Activated CD4-positive, alpha-beta memory T cell treated with anti-CD3 and anti-CD28 coated beads, Interleukin-2, amount 10 ng/mL, durations not matched to agents 7 days and 5 days (primary cell): Measurements from ENCODE around the gene ZC3H7A. TPM values are rescaled to one million over a fixed set of nuclear protein-coding genes. Genes with fewer than 3 reads are reported as not detected.
"Not testable (repeated sequence)": the region's sequence is repeated elsewhere in the genome, so short reads cannot be mapped to it uniquely, and the experiment has no call there.

ENCODE experiments used
- CTCF ChIA-PET: fragments of 350-600 bp; sonication (Branson Sonifier 250); formaldehyde crosslinking; loops from one replicate; lab custom pipeline; 2021; ENCODE audit warnings: antibody characterized with exemption, inconsistent platforms; lab: Charles Lee
- POLR2A ChIA-PET: fragments of 350-600 bp; sonication (Branson Sonifier 250); formaldehyde crosslinking; loops from one replicate; lab custom pipeline; 2021; ENCODE audit warnings: antibody characterized with exemption; lab: Charles Lee
- DNase-seq: peaks from one replicate; pipeline ENCODE4 v3.0.0-alpha.2; 2020
- H3K27ac Mint-ChIP-seq: one replicate; pipeline ENCODE4 v1.8.0; 2021; ENCODE audit warnings: mild to moderate bottlenecking, mixed read lengths
- H3K27me3 Mint-ChIP-seq: one replicate; pipeline ENCODE4 v1.8.0; 2021; ENCODE audit warnings: mixed read lengths
- H3K36me3 Mint-ChIP-seq: one replicate; pipeline ENCODE4 v1.8.0; 2021; ENCODE audit warnings: low read depth, mixed read lengths
- H3K4me1 Mint-ChIP-seq: one replicate; pipeline ENCODE4 v1.8.0; 2021; ENCODE audit warnings: mixed read lengths
- H3K4me3 Mint-ChIP-seq: one replicate; pipeline ENCODE4 v1.8.0; 2021; ENCODE audit warnings: mild to moderate bottlenecking, mixed read lengths
- H3K9me3 Mint-ChIP-seq: one replicate; pipeline ENCODE4 v1.8.0; 2021; ENCODE audit warnings: mixed read lengths
- total RNA-seq, 2 experiments: library from RNA; stranded (reverse); gene quantifications; one replicate each; pipeline ENCODE4 v1.2.3, GENCODE V29; 2021

ZC3H7A gene
- total RNA-seq, 2 experiments from 2014 or later, result 68.9 to 70.9 TPM

GRCh38 chr16:11784980-11785599 lies 12.0 kb downstream of the ZC3H7A start:
- Mint-ChIP-seq H3K4me1 (peaks cover 71% of the 10 kb centered on the region), H3K27ac (peak overlapping the region; percentile 81), H3K36me3 (peaks cover 33% of the 10 kb centered on the region)
- H3K27me3 Mint-ChIP-seq, H3K4me3 Mint-ChIP-seq, DNase-seq, H3K9me3 Mint-ChIP-seq: not testable (repeated sequence)
- ChIA-PET CTCF (interaction anchor here (0.6 to 4.6 kb wide), 5 partner anchors 12 to 442 kb away, joined by 4 to 52 read pairs (median 4); partner anchors contain the start of gene ZC3H7A), POLR2A (interaction anchor here (1.1 to 10.1 kb wide), 4 partner anchors 13 to 131 kb away, joined by 3 to 165 read pairs (median 26); partner anchors contain the start of genes GSPT1, TXNDC11 and ZC3H7A)

GRCh38 chr16:11784381-11784780 lies 12.7 kb downstream of the ZC3H7A start:
- ChIA-PET POLR2A (interaction anchor here (6.7 to 10.1 kb wide), 2 partner anchors 13 to 42 kb away, joined by 49 to 165 read pairs; partner anchors contain the start of genes TXNDC11 and ZC3H7A), CTCF (interaction anchor here (0.6 to 4.6 kb wide), 5 partner anchors 12 to 561 kb away, joined by 3 to 52 read pairs (median 4); partner anchors contain the start of genes TXNDC11 and ZC3H7A)
- H3K4me3 Mint-ChIP-seq, H3K27me3 Mint-ChIP-seq, H3K9me3 Mint-ChIP-seq, DNase-seq: not testable (repeated sequence)
- Mint-ChIP-seq H3K4me1 (peaks cover 70% of the 10 kb centered on the region), H3K36me3 (peaks cover 38% of the 10 kb centered on the region), H3K27ac (peak overlapping the region; percentile 63)

- no peaks in the 10 kb centered on the region for H3K9me3 Mint-ChIP-seq
- H3K4me1 Mint-ChIP-seq, result peaks cover 70% of the 10 kb centered on the region
- peak overlapping the region; percentile 72 for H3K4me3 Mint-ChIP-seq
- H3K36me3 Mint-ChIP-seq, result peaks cover 39% of the 10 kb centered on the region
- peak overlapping the region; percentile 98 for H3K27ac Mint-ChIP-seq
- POLR2A ChIA-PET, result interaction anchor here (6.7 to 10.1 kb wide), 2 partner anchors 14 to 42 kb away, joined by 49 to 165 read pairs; partner anchors contain the start of genes TXNDC11 and ZC3H7A
- H3K27me3 Mint-ChIP-seq, result no peaks in the 10 kb centered on the region
- no peak for DNase-seq
- CTCF ChIA-PET, result interaction anchor here (0.7 to 4.6 kb wide), 3 partner anchors 13 to 561 kb away, joined by 3 to 52 read pairs (median 4); partner anchors contain the start of genes TXNDC11 and ZC3H7A
Observed at GRCh38 chr16:11784038-11784369, 13.1 kb downstream of the ZC3H7A start.

- ChIA-PET POLR2A (interaction anchor here (0.8 to 10.1 kb wide), 6 partner anchors 8 to 199 kb away, joined by 3 to 165 read pairs (median 6); partner anchors contain the start of genes TXNDC11 and ZC3H7A), CTCF (interaction anchor here (0.7 to 4.6 kb wide), 5 partner anchors 13 to 560 kb away, joined by 3 to 52 read pairs (median 6); partner anchors contain the start of genes TXNDC11 and ZC3H7A)
- H3K4me1 Mint-ChIP-seq, result peaks cover 66% of the 10 kb centered on the region
- no peaks in the 10 kb centered on the region for H3K27me3 Mint-ChIP-seq
- peak; percentile 42 for DNase-seq
- H3K36me3 Mint-ChIP-seq, result peaks cover 39% of the 10 kb centered on the region
- H3K4me3 Mint-ChIP-seq, result peak overlapping the region; percentile 72
- no peaks in the 10 kb centered on the region for H3K9me3 Mint-ChIP-seq
- peak overlapping the region; percentile 98 for H3K27ac Mint-ChIP-seq
Observed at GRCh38 chr16:11783319-11784037, 13.6 kb downstream of the ZC3H7A start.

- no peaks in the 10 kb centered on the region for H3K9me3 Mint-ChIP-seq
- peak overlapping the region; percentile 98 for H3K27ac Mint-ChIP-seq
- H3K4me1 Mint-ChIP-seq, result peaks cover 51% of the 10 kb centered on the region
- ChIA-PET POLR2A (interaction anchor here (1.2 to 10.1 kb wide), 5 partner anchors 10 to 39 kb away, joined by 3 to 165 read pairs (median 10); partner anchors contain the start of genes TXNDC11 and ZC3H7A), CTCF (interaction anchor here (1.6 to 3.3 kb wide), 2 partner anchors 12 to 16 kb away, joined by 5 to 17 read pairs; partner anchors contain the start of gene ZC3H7A)
- peaks cover 35% of the 10 kb centered on the region for H3K36me3 Mint-ChIP-seq
- H3K27me3 Mint-ChIP-seq, result no peaks in the 10 kb centered on the region
- peak overlapping the region; percentile 31 for H3K4me3 Mint-ChIP-seq
- no peak for DNase-seq
Observed at GRCh38 chr16:11781773-11782172, 15.3 kb downstream of the ZC3H7A start.

GRCh38 chr16:11780991-11781680 lies 15.9 kb downstream of the ZC3H7A start:
- peaks cover 37% of the 10 kb centered on the region for H3K36me3 Mint-ChIP-seq
- H3K27ac Mint-ChIP-seq, result no peak overlapping the region
- no peak for DNase-seq

GRCh38 chr16:11779074-11779473 lies 18.0 kb downstream of the ZC3H7A start:
- H3K4me1 Mint-ChIP-seq, result peaks cover 38% of the 10 kb centered on the region
- H3K27ac Mint-ChIP-seq, result no peak overlapping the region
- no peak overlapping the region for H3K4me3 Mint-ChIP-seq
- ChIA-PET POLR2A (interaction anchor here (10.1 kb wide), 1 partner anchor 19 kb away, joined by 165 read pairs; the partner anchor contains the start of gene ZC3H7A), CTCF (interaction anchor here (1.0 kb wide), 1 partner anchor 18 kb away, joined by 4 read pairs; the partner anchor contains the start of gene ZC3H7A)
- H3K36me3 Mint-ChIP-seq, result peaks cover 45% of the 10 kb centered on the region
- DNase-seq, result no peak
- H3K27me3 Mint-ChIP-seq, result no peaks in the 10 kb centered on the region
- H3K9me3 Mint-ChIP-seq, result no peaks in the 10 kb centered on the region

More at GRCh38 chr16:11780991-11781680, 15.9 kb downstream of the ZC3H7A start:
- H3K9me3 Mint-ChIP-seq, result no peaks in the 10 kb centered on the region
- H3K4me1 Mint-ChIP-seq, result peaks cover 44% of the 10 kb centered on the region
- H3K4me3 Mint-ChIP-seq, result no peak overlapping the region
- ChIA-PET POLR2A (interaction anchor here (1.2 to 10.1 kb wide), 6 partner anchors 10 to 39 kb away, joined by 3 to 165 read pairs (median 8); partner anchors contain the start of genes TXNDC11 and ZC3H7A), CTCF (interaction anchor here (1.0 to 3.3 kb wide), 3 partner anchors 9 to 16 kb away, joined by 3 to 17 read pairs (median 5); partner anchors contain the start of gene ZC3H7A)
- H3K27me3 Mint-ChIP-seq, result no peaks in the 10 kb centered on the region

- Mint-ChIP-seq H3K4me1 (peaks cover 17% of the 10 kb centered on the region), H3K36me3 (peaks cover 41% of the 10 kb centered on the region), H3K4me3 (no peak overlapping the region), H3K9me3 (no peaks in the 10 kb centered on the region), H3K27ac (peak overlapping the region; percentile 15), H3K27me3 (no peaks in the 10 kb centered on the region)
- DNase-seq, result no peak
- ChIA-PET POLR2A (no interaction called here), CTCF (no interaction called here)
Observed at GRCh38 chr16:11774065-11774626, 22.9 kb downstream of the ZC3H7A start.

- no peak for DNase-seq
- Mint-ChIP-seq H3K27ac (no peak overlapping the region), H3K4me3 (no peak overlapping the region), H3K4me1 (peaks cover 18% of the 10 kb centered on the region), H3K9me3 (no peaks in the 10 kb centered on the region), H3K36me3 (peaks cover 62% of the 10 kb centered on the region), H3K27me3 (no peaks in the 10 kb centered on the region)
- POLR2A ChIA-PET, result interaction anchor here (0.9 to 1.3 kb wide), 3 partner anchors 13 to 78 kb away, joined by 3 to 6 read pairs (median 4); partner anchors contain the start of gene TXNDC11
- CTCF ChIA-PET, result interaction anchor here (0.6 kb wide), 1 partner anchor 41 kb away, joined by 4 read pairs; no protein-coding TSS in a partner anchor
Observed at GRCh38 chr16:11768849-11769248, 28.2 kb downstream of the ZC3H7A start.

GRCh38 chr16:11762431-11762830 lies 34.6 kb downstream of the ZC3H7A start:
- Mint-ChIP-seq H3K9me3 (no peaks in the 10 kb centered on the region), H3K27me3 (no peaks in the 10 kb centered on the region), H3K27ac (no peak overlapping the region), H3K4me1 (no peaks in the 10 kb centered on the region), H3K36me3 (peaks cover 72% of the 10 kb centered on the region), H3K4me3 (no peak overlapping the region)
- DNase-seq, result no peak
- ChIA-PET CTCF (interaction anchor here (1.5 kb wide), 1 partner anchor 19 kb away, joined by 4 read pairs; no protein-coding TSS in a partner anchor), POLR2A (no interaction called here)

- CTCF ChIA-PET, result interaction anchor here (1.1 kb wide), 1 partner anchor 12 kb away, joined by 3 read pairs; no protein-coding TSS in a partner anchor
- Mint-ChIP-seq H3K4me3 (no peak overlapping the region), H3K36me3 (peaks cover 79% of the 10 kb centered on the region), H3K27me3 (no peaks in the 10 kb centered on the region), H3K27ac (no peak overlapping the region), H3K9me3 (no peaks in the 10 kb centered on the region), H3K4me1 (no peaks in the 10 kb centered on the region)
- POLR2A ChIA-PET, result interaction anchor here (1.2 kb wide), 1 partner anchor 27 kb away, joined by 3 read pairs; no protein-coding TSS in a partner anchor
- no peak for DNase-seq
Observed at GRCh38 chr16:11759997-11760396, 37.1 kb downstream of the ZC3H7A start.
